ENCODE data around the gene SELENOM.

Gene SELENOM

DNA sequence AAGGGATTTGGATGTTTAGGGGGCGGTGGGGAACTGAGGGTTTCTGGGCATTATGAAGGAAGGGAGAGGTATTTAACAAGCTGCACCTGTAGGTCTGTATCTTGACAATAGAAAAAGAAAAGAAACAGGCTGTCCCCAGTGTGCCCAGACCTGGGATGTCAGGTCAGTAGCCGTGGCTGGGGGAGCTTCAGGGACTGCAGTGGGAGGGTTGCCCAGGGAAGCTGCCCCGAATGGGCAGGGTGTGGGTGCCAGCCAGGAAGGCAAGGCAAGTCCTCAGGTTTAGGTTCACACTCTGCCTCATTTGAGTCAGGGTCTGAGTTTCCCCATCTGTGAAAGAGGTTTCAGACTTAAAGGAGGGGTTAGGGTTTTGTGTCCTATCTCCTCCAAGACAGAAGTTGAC, 16.9 kb upstream of the SELENOM start:
- H3K27ac ChIP-seq: no peak overlapping the region
- peaks cover 0 to 17% (median 11%) of the 10 kb centered on the region in 4 donors for H3K4me1 ChIP-seq
- H3K4me3 ChIP-seq: no peak overlapping the region
- no peak for DNase-seq
- no peaks in the 10 kb centered on the region for H3K27me3 ChIP-seq
- H3K36me3 ChIP-seq: no peaks in the 10 kb centered on the region
- intact Hi-C loops (cut with DNase I; ENCODE audit: low total_unique reads): no loop called here
- no peaks in the 10 kb centered on the region for H3K9me3 ChIP-seq
- no peak for TF ChIP-seq CTCF (IDR thresholded peaks at IDR 0.05)

- H3K9me3 ChIP-seq: no peaks in the 10 kb centered on the region
- no peak for TF ChIP-seq CTCF (IDR thresholded peaks at IDR 0.05)
- DNase-seq: no peak
- H3K27ac ChIP-seq: peak overlapping the region in 1 of 2 donors; percentile 16
- H3K4me1 ChIP-seq: peaks cover 0 to 17% (median 11%) of the 10 kb centered on the region in 4 donors
- H3K36me3 ChIP-seq: no peaks in the 10 kb centered on the region
- H3K4me3 ChIP-seq: peak overlapping the region; percentile 42 to 45
- intact Hi-C loops (cut with DNase I; ENCODE audit: low total_unique reads): no loop called here
- H3K27me3 ChIP-seq: no peaks in the 10 kb centered on the region
These were observed 15.9 kb upstream of the SELENOM start for GRCh38 chr22:31123292-31123602.

DNA sequence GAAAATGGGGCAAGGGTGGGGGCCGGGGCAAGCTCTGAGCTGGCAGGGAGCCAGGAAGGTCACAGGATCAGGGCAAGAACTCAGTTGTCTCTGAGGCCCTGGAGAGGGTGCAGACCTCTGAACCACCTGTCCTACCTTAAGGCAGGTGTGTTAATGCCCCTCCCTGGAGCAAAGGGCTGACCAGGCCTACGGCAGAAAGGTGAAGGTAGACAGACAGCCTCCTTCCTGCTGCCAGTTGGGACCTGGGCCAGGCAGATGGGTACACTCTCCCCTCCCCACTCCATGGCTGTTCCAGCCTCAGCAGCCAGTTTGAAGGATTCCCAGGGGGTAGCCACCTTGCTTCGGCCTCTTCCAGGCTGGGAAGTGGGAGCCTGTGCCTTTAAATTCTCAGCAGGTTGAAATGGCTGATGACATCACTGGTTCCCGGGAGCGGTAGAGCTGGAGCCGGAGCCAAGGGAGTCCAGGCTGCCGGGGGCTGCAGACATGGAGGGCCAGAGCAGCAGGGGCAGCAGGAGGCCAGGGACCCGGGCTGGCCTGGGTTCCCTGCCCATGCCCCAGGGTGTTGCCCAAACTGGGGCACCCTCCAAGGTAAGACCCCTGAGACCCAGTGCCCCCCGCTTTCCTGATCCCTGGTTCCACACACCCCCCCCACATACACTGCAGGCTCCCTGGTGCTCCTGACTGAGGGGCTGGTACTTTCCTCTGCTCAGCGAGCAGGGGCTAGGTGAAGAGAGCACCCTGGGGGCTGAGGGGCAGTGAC, 15.3 kb upstream of the SELENOM start, which contains the start of gene INPP5J:
Gene INPP5J (plus strand): TSS at position 435 of the 760 bp plus-strand sequence. CDS start 49 bp downstream, at position 484.
- Histone ChIP-seq H3K4me1 (peaks cover 0 to 17% (median 11%) of the 10 kb centered on the region in 4 donors), H3K36me3 (no peaks in the 10 kb centered on the region), H3K27ac (peak within 1 kb of the TSS; percentile 16 to 40), H3K9me3 (no peaks in the 10 kb centered on the region), H3K27me3 (no peaks in the 10 kb centered on the region), H3K4me3 (peak within 1 kb of the TSS; percentile 42 to 45)
- intact Hi-C loops (cut with DNase I; ENCODE audit: low total_unique reads): no loop called here
- no peak for TF ChIP-seq CTCF (IDR thresholded peaks at IDR 0.05)
- peak in 1 of 2 donors; percentile 74 for DNase-seq

- intact Hi-C loops (cut with DNase I; ENCODE audit: low total_unique reads): no loop called here
- Histone ChIP-seq H3K27ac (peak overlapping the region; percentile 16 to 40), H3K27me3 (no peaks in the 10 kb centered on the region), H3K36me3 (no peaks in the 10 kb centered on the region), H3K4me1 (peaks cover 0 to 17% (median 11%) of the 10 kb centered on the region in 4 donors), H3K9me3 (no peaks in the 10 kb centered on the region), H3K4me3 (peak overlapping the region in 1 of 2 donors; percentile 42)
- no peak for DNase-seq
- TF ChIP-seq CTCF (IDR thresholded peaks at IDR 0.05): no peak
These were observed 14.8 kb upstream of the SELENOM start for GRCh38 chr22:31122196-31122531.

- H3K27ac ChIP-seq: no peak overlapping the region
- H3K4me3 ChIP-seq: no peak overlapping the region
- peaks cover 0 to 17% (median 11%) of the 10 kb centered on the region in 4 donors for H3K4me1 ChIP-seq
- intact Hi-C loops (cut with DNase I; ENCODE audit: low total_unique reads): no loop called here
- no peak for DNase-seq
- H3K36me3 ChIP-seq: no peaks in the 10 kb centered on the region
- H3K27me3 ChIP-seq: no peaks in the 10 kb centered on the region
- no peak for TF ChIP-seq CTCF (IDR thresholded peaks at IDR 0.05)
- no peaks in the 10 kb centered on the region for H3K9me3 ChIP-seq
These were observed 14.0 kb upstream of the SELENOM start for GRCh38 chr22:31121403-31121802.
